HCT116 (cell line): ENCODE results near the gene DHRS12. TPM values are rescaled to one million over a fixed set of nuclear protein-coding genes. Genes with fewer than 3 reads are reported as not detected.

Experiments
- ATAC-seq: fragments of 200-7000 bp; cut with Tn5 transposase; 2 replicates; pipeline ENCODE4 v1.9.1; 2020; ENCODE audit warnings: mild to moderate bottlenecking, moderate library complexity
- BruUV-seq: library from RNA; stranded (reverse); fragments of 400-500 nt; replicated peaks from 2 replicates; lab custom pipeline; 2021; lab: Mats Ljungman, UMichigan
- CTCF ChIA-PET: fragments of 300-600 bp; sonication (Branson Sonifier 250); formaldehyde crosslinking; loops from one replicate; lab custom pipeline; 2021; ENCODE audit warnings: antibody characterized with exemption; lab: Charles Lee
- POLR2A ChIA-PET: fragments of 300-600, 350-600 bp; sonication (Branson Sonifier 250); formaldehyde crosslinking; loops from one replicate; lab custom pipeline; 2021; ENCODE audit warnings: antibody characterized with exemption; lab: Charles Lee
- RAD21 ChIA-PET, 2 experiments: fragments of 300-600 bp; sonication (Branson Sonifier 250); formaldehyde crosslinking; loops; one replicate each; lab custom pipeline; 2023; ENCODE audit warnings: low total read pairs in 2 of 2; ENCODE audit not compliant: uncharacterized antibody in 2 of 2, unreplicated experiment in 2 of 2, low non-redundant PET in 1 of 2; lab: Charles Lee
- DNase-seq: peaks from one replicate; pipeline ENCODE4 v3.0.0-alpha.2; 2010; ENCODE audit warnings: low read depth, low spot score
- H2AFZ ChIP-seq: fragments of 200-600 bp; shearing (Covaris generic), sonication (generic); 2 replicates; pipeline ENCODE4 v1.6.1; 2017; ENCODE audit warnings: low read depth, mixed run types, mixed read lengths, antibody characterized with exemption, low read length; ENCODE audit not compliant: poor library complexity, severe bottlenecking
- H3K27ac ChIP-seq: 2 replicates; pipeline ENCODE4 v1.5.1; 2012; ENCODE audit warnings: low read depth, low read length
- H3K27me3 ChIP-seq: fragments of 200-600 bp; sonication (generic); 2 replicates; pipeline ENCODE4 v1.6.1; 2016; ENCODE audit warnings: mixed run types, low read length, mixed read lengths; ENCODE audit not compliant: insufficient read depth
- H3K36me3 ChIP-seq, 2 experiments: fragments of 200-500 bp in 1 of 2; fragments of 200-600 bp in 1 of 2; sonication (Bioruptor generic) in 1 of 2; sonication (generic) in 1 of 2; 2 replicates each; pipeline versions ENCODE4 v1.5.1 to v1.6.1; 2014 to 2016; ENCODE audit warnings: low read length in 2 of 2, inconsistent platforms in 1 of 2, mixed read lengths in 1 of 2, mixed run types in 1 of 2; ENCODE audit not compliant: insufficient read depth in 2 of 2, control insufficient read depth in 1 of 2
- H3K4me1 ChIP-seq, 2 experiments: fragments of 200-600 bp in 1 of 2; sonication (generic) in 1 of 2; 2 replicates each; pipeline versions ENCODE4 v1.5.1 to v1.6.1; 2012 to 2017; ENCODE audit warnings: low read length in 2 of 2, inconsistent platforms in 1 of 2, mild to moderate bottlenecking in 1 of 2, mixed read lengths in 1 of 2, mixed run types in 1 of 2, moderate library complexity in 1 of 2; ENCODE audit not compliant: insufficient read depth in 2 of 2, control insufficient read depth in 1 of 2
- H3K4me2 ChIP-seq: fragments of 200-600 bp; sonication (generic); 2 replicates; pipeline ENCODE4 v1.6.1; 2017; ENCODE audit warnings: mixed run types, low read length, mixed read lengths
- H3K4me3 ChIP-seq, 2 experiments: fragments of 200-600 bp in 1 of 2; sonication (generic) in 1 of 2; replicated peaks in 1 of 2; 2 replicates each; pipeline ENCODE4 v1.5.1; 2011 to 2016; ENCODE audit warnings: low read length in 2 of 2, control low read depth in 1 of 2, low read depth in 1 of 2, mild to moderate bottlenecking in 1 of 2, mixed read lengths in 1 of 2, mixed run types in 1 of 2
- H3K79me2 ChIP-seq: fragments of 200-600 bp; sonication (generic); 2 replicates; pipeline ENCODE4 v1.6.1; 2017; ENCODE audit warnings: mild to moderate bottlenecking, mixed run types, low read length, moderate library complexity, mixed read lengths; ENCODE audit not compliant: insufficient read depth
- H3K9ac ChIP-seq: fragments of 200-600 bp; sonication (generic); 2 replicates; pipeline ENCODE4 v1.6.1; 2016; ENCODE audit warnings: low read length, mixed read lengths
- H3K9me2 ChIP-seq: fragments of 200-600 bp; sonication (generic), shearing (Covaris generic); 2 replicates; pipeline ENCODE4 v1.6.1; 2017; ENCODE audit warnings: mixed run types, mild to moderate bottlenecking, moderate library complexity; ENCODE audit not compliant: insufficient read depth
- H3K9me3 ChIP-seq, 2 experiments: fragments of 200-500 bp in 1 of 2; fragments of 200-600 bp in 1 of 2; sonication (Bioruptor generic) in 1 of 2; sonication (generic) in 1 of 2; 2 replicates each; pipeline ENCODE4 v1.6.1; 2014 to 2017; ENCODE audit warnings: low read length in 2 of 2, mixed read lengths in 2 of 2, inconsistent platforms in 1 of 2, low read depth in 1 of 2, mild to moderate bottlenecking in 1 of 2, mixed run types in 1 of 2, moderate library complexity in 1 of 2; ENCODE audit not compliant: control insufficient read depth in 1 of 2, insufficient read depth in 1 of 2
- H4K20me1 ChIP-seq: fragments of 200-600 bp; sonication (generic), shearing (Covaris generic); 2 replicates; pipeline ENCODE4 v1.6.1; 2017; ENCODE audit warnings: mixed run types, mild to moderate bottlenecking, moderate library complexity; ENCODE audit not compliant: insufficient read depth
- CBX3 ChIP-seq: IDR thresholded peaks from 2 replicates; pipeline ENCODE4 v1.6.1; 2012; ENCODE audit warnings: low read depth
- EZH2 ChIP-seq: fragments of 200-600 bp; sonication (generic); IDR thresholded peaks from 2 replicates; pipeline ENCODE4 v1.6.1; 2017; ENCODE audit warnings: antibody characterized with exemption, mixed run types
- EZH2phosphoT487 ChIP-seq: fragments of 200-600 bp; IDR thresholded peaks from 2 replicates; pipeline ENCODE4 v1.6.1; 2018; ENCODE audit warnings: antibody characterized with exemption, borderline replicate concordance
- FOSL1 ChIP-seq: IDR thresholded peaks from 2 replicates; pipeline ENCODE4 v1.6.1; 2012; ENCODE audit warnings: low read depth
- POLR2A ChIP-seq: IDR thresholded peaks from 2 replicates; pipeline ENCODE4 v1.7.0; 2011; ENCODE audit warnings: borderline replicate concordance; ENCODE audit not compliant: insufficient read depth, insufficient read length; ENCODE audit errors: extremely low read depth
- RAD21 ChIP-seq: IDR thresholded peaks from 2 replicates; pipeline ENCODE4 v1.6.1; 2012; ENCODE audit warnings: low read depth, mild to moderate bottlenecking
- SP1 ChIP-seq: IDR thresholded peaks from 2 replicates; pipeline ENCODE4 v1.6.1; 2012; ENCODE audit warnings: low read depth
- SRF ChIP-seq: IDR thresholded peaks from 2 replicates; pipeline ENCODE4 v1.6.1; 2012; ENCODE audit warnings: low read depth
- TCF7L2 ChIP-seq: IDR thresholded peaks from 2 replicates; pipeline ENCODE4 v1.7.0; 2011; ENCODE audit warnings: borderline replicate concordance, inconsistent platforms; ENCODE audit not compliant: insufficient read depth, insufficient read length; ENCODE audit errors: extremely low read depth
- YY1 ChIP-seq: IDR thresholded peaks from 2 replicates; pipeline ENCODE4 v1.6.1; 2011; ENCODE audit warnings: low read length, low read depth, moderate library complexity, mild to moderate bottlenecking; ENCODE audit not compliant: insufficient replicate concordance; ENCODE audit errors: extremely low read depth
- ZFX ChIP-seq: fragments of 450-650 bp; IDR thresholded peaks from 2 replicates; pipeline ENCODE4 v1.6.1; 2017
- intact Hi-C: fragments of 100-400 bp; cut with micrococcal nuclease; formaldehyde crosslinking; loops from 2 replicates; pipeline ENCODE4 v1.10.0; 2022
- total RNA-seq: library from RNA; stranded (reverse); gene quantifications from one replicate; pipeline ENCODE4 v1.2.1, GENCODE V29; 2021; ENCODE audit not compliant: unreplicated experiment
- TF ChIP-seq, protein P1 (sequence below): IDR thresholded peaks from 2 replicates; pipeline ENCODE4 v1.6.1; 2012
- TF ChIP-seq, protein P2 (sequence below): IDR thresholded peaks from 2 replicates; pipeline ENCODE4 v1.6.1; 2012; ENCODE audit warnings: low read depth
- TF ChIP-seq, protein P3 (sequence below), 3 experiments: fragments of 200-600 bp in 1 of 3; sonication (generic) in 1 of 3; IDR thresholded peaks in 2 of 3; conservative IDR thresholded peaks in 1 of 3; 2 replicates each; pipeline ENCODE4 v1.5.1; 2012 to 2017; ENCODE audit warnings: low read depth in 2 of 3, low read length in 2 of 3, antibody characterized with exemption in 1 of 3, borderline replicate concordance in 1 of 3, control low read depth in 1 of 3, mild to moderate bottlenecking in 1 of 3, mixed read lengths in 1 of 3, mixed run types in 1 of 3, moderate library complexity in 1 of 3; ENCODE audit not compliant: insufficient read depth in 1 of 3
- TF ChIP-seq, protein P4 (sequence below): IDR thresholded peaks from 2 replicates; pipeline ENCODE4 v1.6.1; 2012

DHRS12 gene
- total RNA-seq, 1 experiment from 2014 or later, result 3.9 TPM

DNA sequence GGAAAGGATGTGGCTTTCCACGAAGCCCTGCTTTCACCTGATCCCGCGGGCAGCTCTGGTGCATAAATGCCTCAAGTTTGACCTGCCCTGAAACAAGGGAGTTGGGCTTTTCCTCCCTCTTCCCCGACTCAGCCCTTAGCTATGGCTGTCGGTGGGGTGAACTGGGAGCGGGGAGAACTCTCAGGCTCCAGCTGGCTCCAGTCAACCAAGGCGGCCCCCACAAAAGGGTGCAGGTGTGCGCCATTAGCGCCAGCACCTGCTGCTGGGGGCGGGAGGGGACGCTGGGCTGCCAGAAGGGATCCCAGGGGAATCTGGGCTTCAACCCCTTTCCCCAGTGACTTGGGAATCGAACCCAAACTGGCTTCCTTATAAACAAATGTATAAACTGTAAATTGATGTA lies 7.1 kb upstream of the DHRS12 start:
- ChIA-PET CTCF (no interaction called here), POLR2A (no interaction called here), RAD21 (no interaction called here)
- ATAC-seq (no peak), DNase-seq (no peak)
- Histone ChIP-seq H3K4me2 (no peak overlapping the region), H3K9me3 (no peaks in the 10 kb centered on the region), H3K4me1 (peaks cover 0 to 18% of the 10 kb centered on the region in 2 experiments; a peak in 2 of 4 replicates), H3K27me3 (no peaks in the 10 kb centered on the region), H3K9ac (no peak overlapping the region), H2AFZ (no peak overlapping the region), H3K9me2 (no peaks in the 10 kb centered on the region), H3K79me2 (no peaks in the 10 kb centered on the region), H3K36me3 (no peaks in the 10 kb centered on the region), H3K4me3 (no peak overlapping the region), H4K20me1 (no peaks in the 10 kb centered on the region), H3K27ac (no peak overlapping the region)
- no peak for TF ChIP-seq POLR2A
- TF ChIP-seq ZFX, result no peak
- no peak for TF ChIP-seq EZH2
- no peak for TF ChIP-seq FOSL1
- TF ChIP-seq, protein P1, sequence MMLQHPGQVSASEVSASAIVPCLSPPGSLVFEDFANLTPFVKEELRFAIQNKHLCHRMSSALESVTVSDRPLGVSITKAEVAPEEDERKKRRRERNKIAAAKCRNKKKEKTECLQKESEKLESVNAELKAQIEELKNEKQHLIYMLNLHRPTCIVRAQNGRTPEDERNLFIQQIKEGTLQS, result no peak
- no peak for TF ChIP-seq CBX3
- TF ChIP-seq, protein P2, sequence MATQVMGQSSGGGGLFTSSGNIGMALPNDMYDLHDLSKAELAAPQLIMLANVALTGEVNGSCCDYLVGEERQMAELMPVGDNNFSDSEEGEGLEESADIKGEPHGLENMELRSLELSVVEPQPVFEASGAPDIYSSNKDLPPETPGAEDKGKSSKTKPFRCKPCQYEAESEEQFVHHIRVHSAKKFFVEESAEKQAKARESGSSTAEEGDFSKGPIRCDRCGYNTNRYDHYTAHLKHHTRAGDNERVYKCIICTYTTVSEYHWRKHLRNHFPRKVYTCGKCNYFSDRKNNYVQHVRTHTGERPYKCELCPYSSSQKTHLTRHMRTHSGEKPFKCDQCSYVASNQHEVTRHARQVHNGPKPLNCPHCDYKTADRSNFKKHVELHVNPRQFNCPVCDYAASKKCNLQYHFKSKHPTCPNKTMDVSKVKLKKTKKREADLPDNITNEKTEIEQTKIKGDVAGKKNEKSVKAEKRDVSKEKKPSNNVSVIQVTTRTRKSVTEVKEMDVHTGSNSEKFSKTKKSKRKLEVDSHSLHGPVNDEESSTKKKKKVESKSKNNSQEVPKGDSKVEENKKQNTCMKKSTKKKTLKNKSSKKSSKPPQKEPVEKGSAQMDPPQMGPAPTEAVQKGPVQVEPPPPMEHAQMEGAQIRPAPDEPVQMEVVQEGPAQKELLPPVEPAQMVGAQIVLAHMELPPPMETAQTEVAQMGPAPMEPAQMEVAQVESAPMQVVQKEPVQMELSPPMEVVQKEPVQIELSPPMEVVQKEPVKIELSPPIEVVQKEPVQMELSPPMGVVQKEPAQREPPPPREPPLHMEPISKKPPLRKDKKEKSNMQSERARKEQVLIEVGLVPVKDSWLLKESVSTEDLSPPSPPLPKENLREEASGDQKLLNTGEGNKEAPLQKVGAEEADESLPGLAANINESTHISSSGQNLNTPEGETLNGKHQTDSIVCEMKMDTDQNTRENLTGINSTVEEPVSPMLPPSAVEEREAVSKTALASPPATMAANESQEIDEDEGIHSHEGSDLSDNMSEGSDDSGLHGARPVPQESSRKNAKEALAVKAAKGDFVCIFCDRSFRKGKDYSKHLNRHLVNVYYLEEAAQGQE, result no peak
- TF ChIP-seq, protein P3, sequence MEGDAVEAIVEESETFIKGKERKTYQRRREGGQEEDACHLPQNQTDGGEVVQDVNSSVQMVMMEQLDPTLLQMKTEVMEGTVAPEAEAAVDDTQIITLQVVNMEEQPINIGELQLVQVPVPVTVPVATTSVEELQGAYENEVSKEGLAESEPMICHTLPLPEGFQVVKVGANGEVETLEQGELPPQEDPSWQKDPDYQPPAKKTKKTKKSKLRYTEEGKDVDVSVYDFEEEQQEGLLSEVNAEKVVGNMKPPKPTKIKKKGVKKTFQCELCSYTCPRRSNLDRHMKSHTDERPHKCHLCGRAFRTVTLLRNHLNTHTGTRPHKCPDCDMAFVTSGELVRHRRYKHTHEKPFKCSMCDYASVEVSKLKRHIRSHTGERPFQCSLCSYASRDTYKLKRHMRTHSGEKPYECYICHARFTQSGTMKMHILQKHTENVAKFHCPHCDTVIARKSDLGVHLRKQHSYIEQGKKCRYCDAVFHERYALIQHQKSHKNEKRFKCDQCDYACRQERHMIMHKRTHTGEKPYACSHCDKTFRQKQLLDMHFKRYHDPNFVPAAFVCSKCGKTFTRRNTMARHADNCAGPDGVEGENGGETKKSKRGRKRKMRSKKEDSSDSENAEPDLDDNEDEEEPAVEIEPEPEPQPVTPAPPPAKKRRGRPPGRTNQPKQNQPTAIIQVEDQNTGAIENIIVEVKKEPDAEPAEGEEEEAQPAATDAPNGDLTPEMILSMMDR (IDR thresholded peaks at IDR 0.05 in 2 of 3, conservative IDR thresholded peaks at IDR 0.05 in 1 of 3; ENCODE audit: borderline replicate concordance in 1 of 3, insufficient read depth in 1 of 3, low read depth in 2 of 3, low read length in 2 of 3), result no peak
- no peak for TF ChIP-seq RAD21
- TF ChIP-seq EZH2phosphoT487, result no peak
- TF ChIP-seq YY1, result no peak
- no peak for TF ChIP-seq TCF7L2
- TF ChIP-seq SRF, result no peak
- TF ChIP-seq SP1, result no peak
- TF ChIP-seq, protein P4, sequence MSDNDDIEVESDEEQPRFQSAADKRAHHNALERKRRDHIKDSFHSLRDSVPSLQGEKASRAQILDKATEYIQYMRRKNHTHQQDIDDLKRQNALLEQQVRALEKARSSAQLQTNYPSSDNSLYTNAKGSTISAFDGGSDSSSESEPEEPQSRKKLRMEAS, result no peak
- no TSS peak for BruUV-seq
- intact Hi-C loops, result no loop called here
